MM.1S (cell line): ENCODE data around the gene UHRF1.

ENCODE experiments used
- DNase-seq: peaks from one replicate; pipeline ENCODE4 v3.0.0-alpha.2; 2015
- H2AFZ ChIP-seq: fragments of 300-600 bp; sonication (generic); 2 replicates; pipeline ENCODE4 v1.6.0; 2016; ENCODE audit warnings: antibody characterized with exemption, low read length
- H3F3A ChIP-seq: fragments of 300-600 bp; sonication (generic); 2 replicates; pipeline ENCODE4 v1.6.1; 2016; ENCODE audit warnings: mild to moderate bottlenecking, antibody characterized with exemption, low read length, moderate library complexity, mixed read lengths; ENCODE audit not compliant: insufficient read depth
- H3K27ac ChIP-seq: fragments of 300-600 bp; sonication (generic); 2 replicates; pipeline ENCODE4 v1.5.1; 2016; ENCODE audit warnings: mild to moderate bottlenecking, low read length
- H3K27me3 ChIP-seq: fragments of 300-600 bp; sonication (generic); replicated peaks from 2 replicates; pipeline ENCODE4 v1.6.0; 2016; ENCODE audit warnings: low read length; ENCODE audit not compliant: insufficient read depth
- H3K36me3 ChIP-seq: fragments of 300-600 bp; sonication (generic); replicated peaks from 2 replicates; pipeline ENCODE4 v1.6.1; 2016; ENCODE audit warnings: mild to moderate bottlenecking, low read length, mixed read lengths; ENCODE audit not compliant: insufficient read depth
- H3K4me1 ChIP-seq: fragments of 300-600 bp; sonication (generic); 2 replicates; pipeline ENCODE4 v1.6.1; 2016; ENCODE audit warnings: low read length, mixed read lengths
- H3K4me2 ChIP-seq: fragments of 300-600 bp; sonication (generic); 2 replicates; pipeline ENCODE4 v1.6.0; 2016; ENCODE audit warnings: low read depth, low read length
- H3K4me3 ChIP-seq: fragments of 300-600 bp; sonication (generic); 2 replicates; pipeline ENCODE4 v1.5.1; 2016; ENCODE audit warnings: low read length, mixed read lengths
- H3K79me2 ChIP-seq: fragments of 300-600 bp; sonication (generic); 2 replicates; pipeline ENCODE4 v1.6.1; 2016; ENCODE audit warnings: mixed run types, low read length, mixed read lengths
- H3K9ac ChIP-seq: fragments of 300-600 bp; sonication (generic); 2 replicates; pipeline ENCODE4 v1.6.1; 2016; ENCODE audit warnings: low read length, mixed read lengths
- H3K9me2 ChIP-seq: fragments of 300-600 bp; sonication (generic); replicated peaks from 2 replicates; pipeline ENCODE4 v1.6.1; 2016; ENCODE audit warnings: mild to moderate bottlenecking, low read length, mixed read lengths; ENCODE audit not compliant: insufficient read depth
- H3K9me3 ChIP-seq: fragments of 300-600 bp; sonication (generic); replicated peaks from 2 replicates; pipeline ENCODE4 v1.6.1; 2016; ENCODE audit warnings: mild to moderate bottlenecking, low read length, mixed read lengths; ENCODE audit not compliant: insufficient read depth
- H4K20me1 ChIP-seq: fragments of 300-600 bp; sonication (generic); 2 replicates; pipeline ENCODE4 v1.6.1; 2016; ENCODE audit warnings: mild to moderate bottlenecking, low read length, moderate library complexity, mixed read lengths; ENCODE audit not compliant: insufficient read depth
- CTCF ChIP-seq: fragments of 300-600 bp; sonication (generic); IDR thresholded peaks from 2 replicates; pipeline ENCODE4 v1.5.1; 2016; ENCODE audit warnings: antibody characterized with exemption, low read length, mixed read lengths
- EZH2 ChIP-seq: fragments of 300-600 bp; sonication (generic); optimal IDR thresholded peaks from 2 replicates; pipeline ENCODE3; 2017; ENCODE audit warnings: low read depth, mild to moderate bottlenecking, antibody characterized with exemption, low read length, mixed read lengths
- EZH2phosphoT487 ChIP-seq: fragments of 300-600 bp; sonication (generic); IDR thresholded peaks from 2 replicates; pipeline ENCODE4 v1.6.1; 2018; ENCODE audit warnings: antibody characterized with exemption, low read length

The UHRF1 gene

GRCh38 chr19:4932711-4933110 lies 23.4 kb downstream of the UHRF1 start:
- no peak overlapping the region for H3K27ac ChIP-seq
- no peak overlapping the region for H3K4me3 ChIP-seq
- H3K4me1 ChIP-seq: no peaks in the 10 kb centered on the region

GRCh38 chr19:4933528-4933927 lies 24.2 kb downstream of the UHRF1 start:
- Histone ChIP-seq H3K9me3 (no peaks in the 10 kb centered on the region), H3K9ac (no peak overlapping the region), H3K4me2 (no peak overlapping the region), H2AFZ (no peak overlapping the region), H3K27me3 (no peaks in the 10 kb centered on the region), H3F3A (0 out of 2 replicates have a peak, but pooled peaks cover 5% of the 10 kb centered on the region), H3K36me3 (peaks cover 17% of the 10 kb centered on the region), H3K27ac (no peak overlapping the region), H3K4me3 (no peak overlapping the region), H3K9me2 (no peaks in the 10 kb centered on the region), H4K20me1 (peaks cover 4% of the 10 kb centered on the region), H3K4me1 (no peaks in the 10 kb centered on the region), H3K79me2 (peaks cover 65% of the 10 kb centered on the region)
- no peak for DNase-seq
- no peak for TF ChIP-seq CTCF

More at GRCh38 chr19:4932711-4933110, 23.4 kb downstream of the UHRF1 start:
- peaks cover 6% of the 10 kb centered on the region for H4K20me1 ChIP-seq
- H2AFZ ChIP-seq: no peak overlapping the region
- H3K36me3 ChIP-seq: peaks cover 17% of the 10 kb centered on the region
- no peak overlapping the region for H3K9ac ChIP-seq
- no peak overlapping the region for H3K4me2 ChIP-seq
- peaks cover 67% of the 10 kb centered on the region for H3K79me2 ChIP-seq
- 0 out of 2 replicates have a peak, but pooled peaks cover 5% of the 10 kb centered on the region for H3F3A ChIP-seq
- no peak for DNase-seq
- H3K9me3 ChIP-seq: no peaks in the 10 kb centered on the region
- TF ChIP-seq EZH2phosphoT487: no peak
- no peak for TF ChIP-seq EZH2
- no peak for TF ChIP-seq CTCF
- H3K27me3 ChIP-seq: no peaks in the 10 kb centered on the region
- no peaks in the 10 kb centered on the region for H3K9me2 ChIP-seq

GRCh38 chr19:4935444-4935843 lies 26.1 kb downstream of the UHRF1 start:
- Histone ChIP-seq H3K4me1 (no peaks in the 10 kb centered on the region), H3F3A (0 out of 2 replicates have a peak, but pooled peaks cover 5% of the 10 kb centered on the region), H3K27ac (no peak overlapping the region), H3K27me3 (no peaks in the 10 kb centered on the region), H3K9me2 (no peaks in the 10 kb centered on the region), H3K9ac (no peak overlapping the region), H3K79me2 (peaks cover 58% of the 10 kb centered on the region), H2AFZ (no peak overlapping the region), H3K4me3 (no peak overlapping the region), H4K20me1 (peaks cover 4% of the 10 kb centered on the region), H3K36me3 (peaks cover 16% of the 10 kb centered on the region; the same call in 1 of the 2 replicates), H3K4me2 (no peak overlapping the region), H3K9me3 (no peaks in the 10 kb centered on the region)
- DNase-seq: no peak
- TF ChIP-seq EZH2 (no peak), EZH2phosphoT487 (no peak), CTCF (no peak)
